NCI-H128 (cell line): ENCODE results near the gene CHST8.
"Not testable (repeated sequence)": the region's sequence is repeated elsewhere in the genome, so short reads cannot be mapped to it uniquely, and the experiment has no call there.

ENCODE experiments used
- DNase-seq: peaks from one replicate; lab custom pipeline; 2025; ENCODE audit not compliant: unreplicated experiment; lab: John Stamatoyannopoulos, UW

The CHST8 gene

GRCh38 chr19:33641956-33642498, 20.3 kb downstream of the CHST8 start:
- no peak for DNase-seq

- no peak for DNase-seq
Measured at GRCh38 chr19:33644284-33644836, 22.6 kb downstream of the CHST8 start.

GRCh38 chr19:33646306-33646705, 24.6 kb downstream of the CHST8 start:
- no peak for DNase-seq

GRCh38 chr19:33647146-33647545, 25.4 kb downstream of the CHST8 start:
- no peak for DNase-seq

- DNase-seq: no peak
Measured at GRCh38 chr19:33649627-33650305, 28.0 kb downstream of the CHST8 start.

GRCh38 chr19:33653684-33654083, 31.9 kb downstream of the CHST8 start:
- no peak for DNase-seq

- DNase-seq: no peak
Measured at GRCh38 chr19:33654840-33655508, 33.2 kb downstream of the CHST8 start.

- DNase-seq: no peak
Measured at GRCh38 chr19:33659835-33660234, 38.1 kb downstream of the CHST8 start.

GRCh38 chr19:33660410-33661124, 38.8 kb downstream of the CHST8 start:
- no peak for DNase-seq

GRCh38 chr19:33661336-33661735, 39.6 kb downstream of the CHST8 start:
- no peak for DNase-seq

- DNase-seq: no peak
Measured at GRCh38 chr19:33662391-33663092, 40.8 kb downstream of the CHST8 start.

GRCh38 chr19:33663316-33663715, 41.6 kb downstream of the CHST8 start:
- DNase-seq: not testable (repeated sequence)

- no peak for DNase-seq
Measured at GRCh38 chr19:33664744-33665143, 43.0 kb downstream of the CHST8 start.

- no peak for DNase-seq
Measured at GRCh38 chr19:33665776-33666595, 44.2 kb downstream of the CHST8 start.

GRCh38 chr19:33667141-33667650, 45.4 kb downstream of the CHST8 start:
- DNase-seq: no peak

GRCh38 chr19:33667881-33668280, 46.1 kb downstream of the CHST8 start:
- no peak for DNase-seq

- no peak for DNase-seq
Measured at GRCh38 chr19:33668968-33669367, 47.2 kb downstream of the CHST8 start.

GRCh38 chr19:33669376-33669775, 47.6 kb downstream of the CHST8 start:
- no peak for DNase-seq

- DNase-seq: no peak
Measured at GRCh38 chr19:33670398-33670797, 48.6 kb downstream of the CHST8 start.

- DNase-seq: no peak
Measured at GRCh38 chr19:33671211-33671610, 49.5 kb downstream of the CHST8 start.
